Prostate gland (tissue), 2 donors: ENCODE measurements around the gene LSM3. TPM values are rescaled to one million over a fixed set of nuclear protein-coding genes. Genes with fewer than 3 reads are reported as not detected.

Source experiments
- DNase-seq: peaks from one replicate; pipeline ENCODE4 v3.0.0-alpha.2; 2019; ENCODE audit warnings: low spot score
- H3K27ac ChIP-seq, 2 donors: fragments of 200-600 bp; sonication (generic); 2 replicates each; pipeline ENCODE4 v1.5.1; 2017 to 2019
- H3K27me3 ChIP-seq: fragments of 200-600 bp; sonication (generic); replicated peaks from 2 replicates; pipeline ENCODE4 v1.5.1; 2019; ENCODE audit not compliant: insufficient read depth
- H3K36me3 ChIP-seq, 2 donors: fragments of 200-600 bp; sonication (generic); 1 replicate in 1 of 2; 2 replicates in 1 of 2; pipeline versions ENCODE4 v1.5.1 to v1.8.1; 2017 to 2019
- H3K4me1 ChIP-seq: fragments of 200-600 bp; sonication (generic); replicated peaks from 2 replicates; pipeline ENCODE4 v1.5.1; 2019
- H3K4me3 ChIP-seq, 2 donors: fragments of 200-600 bp; sonication (generic); 2 replicates each; pipeline ENCODE4 v1.5.1; 2017 to 2019
- H3K9me3 ChIP-seq: fragments of 200-600 bp; sonication (generic); 2 replicates; pipeline ENCODE4 v1.5.1; 2017
- POLR2A ChIP-seq: fragments of 450-650 bp; IDR thresholded peaks from one replicate; pipeline ENCODE4 v1.6.1; 2016; ENCODE audit warnings: antibody characterized with exemption, mild to moderate bottlenecking
- POLR2AphosphoS5 ChIP-seq: sonication (generic); formaldehyde crosslinking; IDR thresholded peaks from one replicate; pipeline ENCODE4 v1.6.1; 2017; ENCODE audit warnings: antibody characterized with exemption
- WGBS: methylation state at CpG from one replicate; pipeline ENCODE4 v1.1.5; 2018; 5-methylcytosine and 5-hydroxymethylcytosine counted together
- intact Hi-C: fragments of 100-400 bp; cut with DNase I; formaldehyde crosslinking; loops from one replicate; pipeline ENCODE4 v1.14.2; 2022
- total RNA-seq, 2 donors: library from RNA; depleted of rRNA; stranded (reverse); fragments of >200 nt; gene quantifications; one replicate each; pipeline ENCODE4 v1.1.0, GENCODE V29; 2016
- TF ChIP-seq, protein P1 (sequence below), 4 experiments: fragments of 200-600 bp in 2 of 4; fragments of 450-650 bp in 2 of 4; sonication (generic) in 2 of 4; IDR thresholded peaks; 1 replicate in 3 of 4; 2 replicates in 1 of 4; pipeline ENCODE4 v1.5.1; 2016 to 2019; ENCODE audit warnings: antibody characterized with exemption in 4 of 4, mild to moderate bottlenecking in 2 of 4, moderate library complexity in 2 of 4

Gene LSM3
- total RNA-seq, 2 donors from 2014 or later: 15.0 to 15.1 TPM

DNA sequence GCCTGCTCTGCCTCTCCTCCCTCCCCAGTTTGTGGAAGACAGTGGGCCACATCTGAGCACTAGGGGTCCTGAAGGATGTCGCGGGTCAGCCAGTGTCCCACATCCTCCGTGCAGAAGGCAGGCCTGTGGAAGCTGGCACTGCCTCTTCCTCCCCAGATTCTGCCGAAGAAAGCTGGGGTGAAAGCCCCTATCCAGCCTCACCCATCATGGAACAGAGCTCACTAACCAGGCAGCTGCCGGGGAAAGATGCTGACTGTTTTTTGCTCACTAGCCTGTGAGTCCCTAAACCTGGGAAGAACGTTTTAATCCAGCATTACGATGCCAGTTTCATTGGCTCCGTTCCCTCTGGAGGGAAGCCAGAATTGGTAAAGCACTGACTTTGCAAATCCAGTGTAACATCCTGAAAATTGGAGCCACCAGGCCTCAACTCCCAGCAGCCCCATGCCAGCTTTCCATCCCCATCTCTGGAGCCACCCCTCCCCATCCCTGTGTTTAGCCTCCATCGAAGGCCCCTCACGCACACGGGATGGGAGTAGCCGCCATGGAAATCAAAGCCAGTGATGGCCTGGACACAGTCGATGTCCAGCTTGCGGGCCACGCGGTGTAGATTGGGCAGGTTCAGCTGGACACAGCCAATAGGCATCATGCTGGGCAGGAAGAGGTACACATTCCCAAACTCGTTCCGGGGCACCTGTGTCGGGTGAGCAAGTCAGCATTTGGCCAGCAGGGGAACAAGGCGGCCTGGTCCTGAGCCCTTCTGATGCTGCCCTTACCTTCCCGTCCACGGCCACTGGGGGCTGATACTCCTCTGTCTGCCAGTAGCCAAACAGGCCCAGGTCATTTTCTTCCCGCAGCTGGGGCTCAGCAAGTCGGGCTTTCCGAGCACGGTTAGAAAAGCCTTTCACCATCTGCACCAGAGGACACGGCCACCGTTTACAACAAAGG lies 30.3 kb upstream of the LSM3 start:
- no peaks in the 10 kb centered on the region for H3K4me1 ChIP-seq
- no peak for TF ChIP-seq POLR2A
- H3K4me3 ChIP-seq: no peak overlapping the region
- no peak overlapping the region for H3K27ac ChIP-seq
- no peaks in the 10 kb centered on the region for H3K36me3 ChIP-seq
- intact Hi-C loops: no loop called here
- H3K27me3 ChIP-seq: no peaks in the 10 kb centered on the region
- no peaks in the 10 kb centered on the region for H3K9me3 ChIP-seq
- DNase-seq: no peak
- WGBS: 84% methylated on average over 28 of the region's 28 CpGs

DNA sequence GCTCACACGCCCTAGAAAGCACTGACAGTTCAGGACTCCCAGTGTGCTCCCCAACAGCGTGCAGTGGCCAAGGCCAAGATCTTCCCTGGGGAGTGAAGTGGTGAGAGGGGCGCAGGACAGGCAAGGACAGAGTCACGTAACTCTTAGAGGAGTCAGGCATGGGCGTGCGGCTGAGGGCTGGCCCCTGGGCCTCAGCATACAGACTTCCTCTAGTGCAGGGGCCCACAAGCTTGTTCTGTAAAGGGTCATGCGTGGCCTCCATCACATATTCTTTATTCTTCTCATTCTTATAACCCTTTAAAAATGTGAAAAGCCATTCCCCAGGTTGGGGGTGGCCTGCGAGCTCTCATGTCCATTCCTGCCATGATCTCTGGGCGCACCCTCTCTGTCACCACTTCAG lies 28.5 kb upstream of the LSM3 start:
- no peak for TF ChIP-seq POLR2AphosphoS5
- TF ChIP-seq POLR2A: no peak
- TF ChIP-seq, protein P1, sequence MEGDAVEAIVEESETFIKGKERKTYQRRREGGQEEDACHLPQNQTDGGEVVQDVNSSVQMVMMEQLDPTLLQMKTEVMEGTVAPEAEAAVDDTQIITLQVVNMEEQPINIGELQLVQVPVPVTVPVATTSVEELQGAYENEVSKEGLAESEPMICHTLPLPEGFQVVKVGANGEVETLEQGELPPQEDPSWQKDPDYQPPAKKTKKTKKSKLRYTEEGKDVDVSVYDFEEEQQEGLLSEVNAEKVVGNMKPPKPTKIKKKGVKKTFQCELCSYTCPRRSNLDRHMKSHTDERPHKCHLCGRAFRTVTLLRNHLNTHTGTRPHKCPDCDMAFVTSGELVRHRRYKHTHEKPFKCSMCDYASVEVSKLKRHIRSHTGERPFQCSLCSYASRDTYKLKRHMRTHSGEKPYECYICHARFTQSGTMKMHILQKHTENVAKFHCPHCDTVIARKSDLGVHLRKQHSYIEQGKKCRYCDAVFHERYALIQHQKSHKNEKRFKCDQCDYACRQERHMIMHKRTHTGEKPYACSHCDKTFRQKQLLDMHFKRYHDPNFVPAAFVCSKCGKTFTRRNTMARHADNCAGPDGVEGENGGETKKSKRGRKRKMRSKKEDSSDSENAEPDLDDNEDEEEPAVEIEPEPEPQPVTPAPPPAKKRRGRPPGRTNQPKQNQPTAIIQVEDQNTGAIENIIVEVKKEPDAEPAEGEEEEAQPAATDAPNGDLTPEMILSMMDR (IDR thresholded peaks at IDR 0.05): no peak
- Histone ChIP-seq H3K27ac (no peak overlapping the region), H3K9me3 (no peaks in the 10 kb centered on the region), H3K36me3 (peaks cover 0 to 6% of the 10 kb centered on the region in 2 donors), H3K27me3 (no peaks in the 10 kb centered on the region), H3K4me1 (no peaks in the 10 kb centered on the region), H3K4me3 (no peak overlapping the region)
- intact Hi-C loops: no loop called here
- 94% methylated on average over 9 of the region's 9 CpGs for WGBS
- DNase-seq: no peak

DNA sequence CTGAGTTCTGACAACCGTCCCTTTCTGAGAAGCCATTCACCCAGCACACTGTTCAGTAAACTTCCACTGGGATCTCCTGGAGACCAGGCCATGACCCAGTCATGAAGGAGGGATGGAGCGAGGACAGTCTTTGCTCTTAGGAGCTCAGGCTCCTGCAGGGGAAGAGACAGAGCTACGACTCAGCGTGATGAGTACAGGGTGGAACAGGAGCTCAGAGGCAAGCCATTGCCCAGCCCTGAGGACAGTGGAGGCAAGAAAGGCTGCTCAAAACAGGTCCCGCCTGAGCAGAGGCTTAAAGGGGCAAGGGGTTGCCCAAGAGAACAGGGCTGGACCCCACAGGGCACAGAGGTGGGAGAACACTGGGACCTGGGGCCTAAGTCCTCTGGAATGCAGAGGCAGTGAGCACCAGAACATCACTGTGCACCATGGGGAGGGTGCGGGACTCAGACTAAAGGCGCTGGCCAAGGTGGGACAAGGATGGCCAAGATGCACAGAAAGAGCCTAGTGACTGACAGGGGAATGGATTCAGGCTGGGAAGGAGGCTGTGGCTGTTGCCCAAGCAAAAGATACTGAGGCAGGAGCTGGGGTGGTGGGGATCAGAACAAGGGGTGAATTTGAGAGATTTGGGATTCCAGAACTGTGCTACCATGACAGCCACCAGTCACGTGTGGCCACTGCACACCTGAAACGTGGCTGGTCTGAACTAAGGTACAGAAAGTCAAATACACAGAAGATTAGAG lies 28.0 kb upstream of the LSM3 start:
- Histone ChIP-seq H3K36me3 (peaks cover 0 to 6% of the 10 kb centered on the region in 2 donors), H3K9me3 (no peaks in the 10 kb centered on the region), H3K27me3 (no peaks in the 10 kb centered on the region), H3K27ac (no peak overlapping the region), H3K4me3 (no peak overlapping the region), H3K4me1 (no peaks in the 10 kb centered on the region)
- intact Hi-C loops: no loop called here
- WGBS: 93% methylated on average over 9 of the region's 9 CpGs
- no peak for DNase-seq
- no peak for TF ChIP-seq POLR2AphosphoS5
- TF ChIP-seq POLR2A: no peak
- TF ChIP-seq, protein P1 (IDR thresholded peaks at IDR 0.05): no peak

DNA sequence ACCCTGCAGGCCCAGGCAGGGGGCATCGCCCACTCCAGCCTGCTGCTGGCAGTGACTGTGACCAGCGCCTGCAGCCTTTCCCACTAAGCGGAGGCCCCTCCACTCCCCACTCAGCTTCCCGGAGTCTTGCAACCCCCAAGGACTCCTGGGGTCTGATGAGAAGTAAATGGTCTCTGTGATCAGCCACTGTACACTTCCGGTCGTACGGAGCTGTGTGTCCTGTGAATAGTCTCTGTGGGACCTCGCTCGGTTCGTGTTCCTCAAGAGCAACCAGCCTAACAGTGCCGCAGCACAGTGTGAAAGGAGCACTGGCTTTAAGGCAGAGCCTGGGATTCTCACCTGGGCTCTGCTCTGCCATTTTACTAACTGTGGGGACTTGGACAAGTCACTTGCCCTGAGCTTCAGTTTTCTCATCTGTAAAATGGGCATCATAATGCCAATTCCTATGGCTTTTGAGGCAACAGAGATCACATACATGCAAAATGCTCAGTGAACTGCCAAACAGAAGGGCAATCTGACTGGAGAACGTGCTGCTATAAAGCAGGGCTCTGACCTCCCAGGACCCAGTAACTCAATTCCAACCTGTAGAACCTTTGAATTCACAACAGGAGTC lies 27.0 kb upstream of the LSM3 start:
- Histone ChIP-seq H3K36me3 (peaks cover 6 to 9% of the 10 kb centered on the region in 2 donors), H3K4me1 (no peaks in the 10 kb centered on the region), H3K4me3 (no peak overlapping the region), H3K27me3 (no peaks in the 10 kb centered on the region), H3K9me3 (no peaks in the 10 kb centered on the region), H3K27ac (no peak overlapping the region)
- DNase-seq: no peak
- 87% methylated on average over 12 of the region's 12 CpGs for WGBS
- intact Hi-C loops: no loop called here
- TF ChIP-seq POLR2AphosphoS5: no peak
- no peak for TF ChIP-seq POLR2A

DNA sequence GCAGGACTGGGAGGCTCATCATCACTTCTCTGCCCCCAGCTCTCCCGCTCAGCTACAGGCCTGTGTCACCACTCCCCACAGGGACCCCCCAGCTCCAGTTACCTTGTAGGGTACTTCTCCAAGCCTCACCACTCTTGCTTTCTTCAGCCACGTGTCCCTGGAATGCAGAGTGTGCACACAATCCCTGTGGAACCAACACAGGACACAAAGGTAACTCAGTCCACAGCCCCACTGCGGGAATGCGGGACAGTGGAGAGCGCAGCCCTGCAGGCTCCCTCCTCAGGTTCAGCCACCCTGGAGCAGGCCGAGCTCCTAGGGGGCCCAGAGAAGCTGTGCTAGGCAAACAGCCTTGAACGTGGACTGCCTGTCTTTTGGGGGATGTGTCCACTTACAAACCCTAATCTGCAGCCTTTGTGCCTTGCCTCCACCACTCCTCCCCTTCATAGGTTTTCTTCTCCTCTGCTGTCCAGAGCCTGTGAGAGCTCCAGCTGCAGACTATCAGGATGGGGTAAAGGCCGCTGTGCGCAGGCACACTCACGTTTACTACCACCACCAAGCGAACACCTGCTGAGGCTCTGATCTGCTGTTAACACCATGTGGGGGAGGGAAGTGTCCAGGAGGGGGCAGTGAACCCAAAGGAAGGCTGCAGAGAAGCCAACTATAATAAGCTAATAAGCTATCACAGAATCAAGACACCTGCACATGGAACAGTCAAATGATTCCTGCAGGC lies 26.2 kb upstream of the LSM3 start:
- Histone ChIP-seq H3K9me3 (no peaks in the 10 kb centered on the region), H3K4me1 (no peaks in the 10 kb centered on the region), H3K27me3 (no peaks in the 10 kb centered on the region), H3K4me3 (no peak overlapping the region), H3K36me3 (peaks cover 6 to 12% of the 10 kb centered on the region in 2 donors), H3K27ac (no peak overlapping the region)
- no peak for DNase-seq
- TF ChIP-seq, protein P1 (IDR thresholded peaks at IDR 0.05): no peak
- TF ChIP-seq POLR2AphosphoS5 (no peak), POLR2A (no peak)
- WGBS: 87% methylated on average over 11 of the region's 11 CpGs
- intact Hi-C loops: no loop called here
